Activated naive CD4-positive, alpha-beta T cell treated with anti-CD3 and anti-CD28 coated beads, Interleukin-2, amount 50 U/mL, for 16 hours (primary cell): ENCODE results near the gene S100A12.

Experiments used
- DNase-seq: peaks from one replicate; pipeline ENCODE4 v3.0.0-alpha.2; 2020

The S100A12 gene

GRCh38 chr1:153396461-153396860, 21.0 kb upstream of the S100A12 start:
- no peak for DNase-seq

GRCh38 chr1:153395776-153396175, 20.4 kb upstream of the S100A12 start:
- DNase-seq, result no peak

- no peak for DNase-seq
Observed at GRCh38 chr1:153395136-153395685, 19.8 kb upstream of the S100A12 start.

- no peak for DNase-seq
Observed at GRCh38 chr1:153394391-153394790, 19.0 kb upstream of the S100A12 start.

- DNase-seq, result no peak
Observed at GRCh38 chr1:153393926-153394325, 18.5 kb upstream of the S100A12 start.

- no peak for DNase-seq
Observed at GRCh38 chr1:153392822-153393221, 17.4 kb upstream of the S100A12 start.

- no peak for DNase-seq
Observed at GRCh38 chr1:153392258-153392657, 16.8 kb upstream of the S100A12 start.

- DNase-seq, result no peak
Observed at GRCh38 chr1:153390938-153391710, 15.7 kb upstream of the S100A12 start, which contains the start of gene S100A8. S100A8 (minus strand) TSS chr1:153391073; CDS start chr1:153390535, 538 bp downstream.

GRCh38 chr1:153389973-153390879, 14.8 kb upstream of the S100A12 start:
- no peak for DNase-seq

- DNase-seq, result no peak
Observed at GRCh38 chr1:153389401-153389800, 14.0 kb upstream of the S100A12 start.

GRCh38 chr1:153387785-153388184, 12.4 kb upstream of the S100A12 start:
- no peak for DNase-seq

GRCh38 chr1:153387001-153387400, 11.6 kb upstream of the S100A12 start:
- no peak for DNase-seq

- DNase-seq, result no peak
Observed at GRCh38 chr1:153386500-153386901, 11.1 kb upstream of the S100A12 start.

- no peak for DNase-seq
Observed at GRCh38 chr1:153384958-153385580, 9.6 kb upstream of the S100A12 start.

GRCh38 chr1:153380711-153381110, 5.3 kb upstream of the S100A12 start:
- DNase-seq, result no peak

GRCh38 chr1:153379591-153379990, 4.2 kb upstream of the S100A12 start:
- no peak for DNase-seq

- DNase-seq, result no peak
Observed at GRCh38 chr1:153374071-153374470, 1.4 kb downstream of the S100A12 start.

GRCh38 chr1:153372571-153372970, 2.9 kb downstream of the S100A12 start:
- DNase-seq, result no peak

GRCh38 chr1:153371231-153371630, 4.2 kb downstream of the S100A12 start:
- no peak for DNase-seq

- no peak for DNase-seq
Observed at GRCh38 chr1:153370146-153370545, 5.3 kb downstream of the S100A12 start.

GRCh38 chr1:153368495-153368894, 6.9 kb downstream of the S100A12 start:
- DNase-seq, result no peak

- DNase-seq, result no peak
Observed at GRCh38 chr1:153367090-153367489, 8.3 kb downstream of the S100A12 start.

- DNase-seq, result no peak
Observed at GRCh38 chr1:153366261-153366660, 9.2 kb downstream of the S100A12 start.
